OCI-LY1 (cell line): ENCODE measurements around the gene RNF25.

Experiments
- H2AFZ ChIP-seq: fragments of 200-600 bp; sonication (generic), shearing (Covaris generic); 2 replicates; pipeline ENCODE4 v1.6.0; 2014; ENCODE audit warnings: antibody characterized with exemption, mild to moderate bottlenecking, low read length
- H3F3A ChIP-seq: fragments of 200-600 bp; sonication (generic), shearing (Covaris generic); 2 replicates; pipeline ENCODE4 v1.6.0; 2014; ENCODE audit warnings: mild to moderate bottlenecking, antibody characterized with exemption, low read length, moderate library complexity; ENCODE audit not compliant: insufficient read depth
- H3K27ac ChIP-seq: fragments of 200-600 bp; sonication (generic); 2 replicates; pipeline ENCODE4 v1.5.1; 2014; ENCODE audit warnings: low read length, mixed run types, mild to moderate bottlenecking, low read depth; ENCODE audit not compliant: poor library complexity, severe bottlenecking
- H3K27me3 ChIP-seq: fragments of 200-600 bp; sonication (generic); 2 replicates; pipeline ENCODE4 v1.6.0; 2014; ENCODE audit warnings: antibody characterized with exemption, mild to moderate bottlenecking, low read length, moderate library complexity; ENCODE audit not compliant: insufficient read depth
- H3K36me3 ChIP-seq: fragments of 200-600 bp; sonication (generic); 2 replicates; pipeline ENCODE4 v1.6.1; 2014; ENCODE audit warnings: mild to moderate bottlenecking, antibody characterized with exemption, low read length, moderate library complexity, mixed read lengths; ENCODE audit not compliant: insufficient read depth
- H3K4me1 ChIP-seq: fragments of 200-600 bp; sonication (generic); 2 replicates; pipeline ENCODE4 v1.5.1; 2014; ENCODE audit warnings: mild to moderate bottlenecking, low read length, moderate library complexity; ENCODE audit not compliant: insufficient read depth, severe bottlenecking
- H3K4me2 ChIP-seq: fragments of 200-600 bp; sonication (generic), shearing (Covaris generic); 2 replicates; pipeline ENCODE4 v1.6.1; 2014; ENCODE audit warnings: low read length
- H3K4me3 ChIP-seq: fragments of 200-600 bp; sonication (generic); 2 replicates; pipeline ENCODE4 v1.5.1; 2014; ENCODE audit warnings: low read length, low read depth, mild to moderate bottlenecking, mixed read lengths; ENCODE audit not compliant: poor library complexity, severe bottlenecking
- H3K79me2 ChIP-seq: fragments of 200-600 bp; shearing (Covaris generic); 2 replicates; pipeline ENCODE4 v1.6.1; 2016; ENCODE audit warnings: mixed run types, low read length, mixed read lengths; ENCODE audit not compliant: insufficient read depth
- H3K9ac ChIP-seq: fragments of 200-600 bp; sonication (generic), shearing (Covaris generic); 2 replicates; pipeline ENCODE4 v1.6.1; 2014; ENCODE audit warnings: mild to moderate bottlenecking, low read length, mixed read lengths
- H3K9me2 ChIP-seq: fragments of 200-600 bp; sonication (generic), shearing (Covaris generic); 2 replicates; pipeline ENCODE4 v1.6.1; 2014; ENCODE audit warnings: low read depth, mild to moderate bottlenecking, low read length, mixed read lengths
- H3K9me3 ChIP-seq: fragments of 200-600 bp; shearing (Covaris generic); 2 replicates; pipeline ENCODE4 v1.6.1; 2014; ENCODE audit warnings: low read length, mixed read lengths
- H4K20me1 ChIP-seq: fragments of 200-600 bp; sonication (generic), shearing (Covaris generic); 2 replicates; pipeline ENCODE4 v1.6.0; 2016; ENCODE audit warnings: mild to moderate bottlenecking, low read length; ENCODE audit not compliant: insufficient read depth
- EZH2 ChIP-seq: fragments of 200-600 bp; sonication (generic), shearing (Covaris generic); IDR thresholded peaks from 2 replicates; pipeline ENCODE4 v1.8.0; 2017; ENCODE audit warnings: borderline replicate concordance, mixed run types, mild to moderate bottlenecking, antibody characterized with exemption, low read length, moderate library complexity, mixed read lengths
- TF ChIP-seq, protein P1 (sequence below): fragments of 200-600 bp; sonication (generic), shearing (Covaris generic); IDR thresholded peaks from 2 replicates; pipeline ENCODE4 v1.5.1; 2017; ENCODE audit warnings: mild to moderate bottlenecking, antibody characterized with exemption, low read length, moderate library complexity, mixed read lengths

RNF25 gene

DNA sequence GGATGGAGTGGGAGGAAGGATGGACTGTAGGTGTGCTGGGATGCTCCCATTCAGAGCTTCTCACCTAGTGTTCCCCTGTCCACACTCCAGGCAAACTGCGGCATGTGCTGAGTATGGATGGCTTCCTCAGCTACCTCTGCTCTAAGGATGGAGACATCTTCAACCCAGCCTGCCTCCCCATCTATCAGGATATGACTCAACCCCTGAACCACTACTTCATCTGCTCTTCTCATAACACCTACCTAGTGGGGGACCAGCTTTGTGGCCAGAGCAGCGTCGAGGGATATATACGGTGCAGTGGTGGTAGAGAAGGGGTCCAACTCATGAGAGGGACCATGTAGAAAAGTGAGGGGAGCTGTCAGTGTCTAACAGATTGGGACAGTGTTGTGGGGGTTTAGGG is 43.9 kb downstream of the RNF25 start:
- no peak for TF ChIP-seq EZH2
- TF ChIP-seq, protein P1, sequence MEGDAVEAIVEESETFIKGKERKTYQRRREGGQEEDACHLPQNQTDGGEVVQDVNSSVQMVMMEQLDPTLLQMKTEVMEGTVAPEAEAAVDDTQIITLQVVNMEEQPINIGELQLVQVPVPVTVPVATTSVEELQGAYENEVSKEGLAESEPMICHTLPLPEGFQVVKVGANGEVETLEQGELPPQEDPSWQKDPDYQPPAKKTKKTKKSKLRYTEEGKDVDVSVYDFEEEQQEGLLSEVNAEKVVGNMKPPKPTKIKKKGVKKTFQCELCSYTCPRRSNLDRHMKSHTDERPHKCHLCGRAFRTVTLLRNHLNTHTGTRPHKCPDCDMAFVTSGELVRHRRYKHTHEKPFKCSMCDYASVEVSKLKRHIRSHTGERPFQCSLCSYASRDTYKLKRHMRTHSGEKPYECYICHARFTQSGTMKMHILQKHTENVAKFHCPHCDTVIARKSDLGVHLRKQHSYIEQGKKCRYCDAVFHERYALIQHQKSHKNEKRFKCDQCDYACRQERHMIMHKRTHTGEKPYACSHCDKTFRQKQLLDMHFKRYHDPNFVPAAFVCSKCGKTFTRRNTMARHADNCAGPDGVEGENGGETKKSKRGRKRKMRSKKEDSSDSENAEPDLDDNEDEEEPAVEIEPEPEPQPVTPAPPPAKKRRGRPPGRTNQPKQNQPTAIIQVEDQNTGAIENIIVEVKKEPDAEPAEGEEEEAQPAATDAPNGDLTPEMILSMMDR: no peak
- Histone ChIP-seq H3K79me2 (no peaks in the 10 kb centered on the region), H3K27ac (no peak overlapping the region), H3K9me3 (no peaks in the 10 kb centered on the region), H2AFZ (no peak overlapping the region), H3K27me3 (no peaks in the 10 kb centered on the region), H3K9ac (no peak overlapping the region), H3F3A (no peaks in the 10 kb centered on the region), H3K4me3 (no peak overlapping the region), H3K9me2 (no peaks in the 10 kb centered on the region), H3K4me2 (no peak overlapping the region), H3K4me1 (no peaks in the 10 kb centered on the region), H3K36me3 (no peaks in the 10 kb centered on the region), H4K20me1 (no peaks in the 10 kb centered on the region)

DNA sequence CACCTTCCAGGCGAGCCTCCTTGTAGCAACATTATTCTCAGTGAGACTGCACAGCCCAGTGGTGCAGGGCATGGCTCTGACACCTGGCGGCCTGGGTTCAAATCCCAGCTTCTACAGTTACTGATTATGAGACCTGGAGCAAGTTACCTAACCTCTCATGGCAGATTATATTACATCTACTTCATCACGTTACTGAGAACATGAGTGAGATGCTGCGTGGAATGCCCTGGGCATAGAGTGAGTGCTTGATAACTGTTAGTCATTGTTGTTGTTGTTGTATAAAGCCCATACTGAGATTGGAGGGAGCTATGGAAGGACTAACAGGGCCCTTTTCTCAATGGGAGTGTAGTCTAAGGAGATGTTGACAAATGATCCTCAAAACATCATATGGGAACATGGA is 45.4 kb downstream of the RNF25 start:
- no peaks in the 10 kb centered on the region for H3K27me3 ChIP-seq
- H3K36me3 ChIP-seq: no peaks in the 10 kb centered on the region
- no peak overlapping the region for H3K4me2 ChIP-seq

DNA sequence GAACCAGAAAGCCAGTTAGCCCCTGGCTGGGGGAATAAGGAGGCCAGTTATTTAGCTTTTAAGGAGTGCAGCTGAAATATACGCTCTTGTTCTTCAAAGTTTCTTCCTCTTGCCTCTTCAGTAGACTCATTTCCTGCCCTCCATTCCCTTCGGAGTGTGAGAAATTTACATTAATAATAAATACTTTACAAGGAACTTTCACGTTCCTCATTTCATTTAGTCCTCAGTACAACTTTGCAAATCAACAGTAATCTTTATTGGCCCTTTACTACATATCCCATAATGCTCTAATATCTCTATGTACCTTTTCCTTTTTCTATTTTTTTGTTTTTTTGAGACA is 48.5 kb downstream of the RNF25 start:
- no peaks in the 10 kb centered on the region for H3K9me2 ChIP-seq
- H3K79me2 ChIP-seq: no peaks in the 10 kb centered on the region
- H3K4me2 ChIP-seq: no peak overlapping the region
- H2AFZ ChIP-seq: no peak overlapping the region
- H3K9me3 ChIP-seq: no peaks in the 10 kb centered on the region
- no peaks in the 10 kb centered on the region for H3K4me1 ChIP-seq
- H3K9ac ChIP-seq: no peak overlapping the region
- no peak overlapping the region for H3K4me3 ChIP-seq
- H3F3A ChIP-seq: no peaks in the 10 kb centered on the region
- H3K27me3 ChIP-seq: no peaks in the 10 kb centered on the region; the same call in 1 of the 2 replicates
- no peak for TF ChIP-seq EZH2
- TF ChIP-seq, protein P1: no peak
- no peak overlapping the region for H3K27ac ChIP-seq
- H4K20me1 ChIP-seq: no peaks in the 10 kb centered on the region
- H3K36me3 ChIP-seq: no peaks in the 10 kb centered on the region

More for the DNA sequence above, 45.4 kb downstream of the RNF25 start:
- TF ChIP-seq, protein P1: no peak
- H3K9me3 ChIP-seq: no peaks in the 10 kb centered on the region
- H3K4me3 ChIP-seq: no peak overlapping the region
- no peaks in the 10 kb centered on the region for H3K4me1 ChIP-seq
- H3K9me2 ChIP-seq: no peaks in the 10 kb centered on the region
- no peak overlapping the region for H2AFZ ChIP-seq
- H3K27ac ChIP-seq: no peak overlapping the region
- H4K20me1 ChIP-seq: no peaks in the 10 kb centered on the region
- no peaks in the 10 kb centered on the region for H3K79me2 ChIP-seq
- H3F3A ChIP-seq: no peaks in the 10 kb centered on the region
- H3K9ac ChIP-seq: no peak overlapping the region
